HCT116 (cell line): ENCODE data around the gene CABLES1. TPM values are rescaled to one million over a fixed set of nuclear protein-coding genes. Genes with fewer than 3 reads are reported as not detected.

Experiments
- ATAC-seq: fragments of 200-7000 bp; cut with Tn5 transposase; 2 replicates; pipeline ENCODE4 v1.9.1; 2020; ENCODE audit warnings: mild to moderate bottlenecking, moderate library complexity
- BruUV-seq: library from RNA; stranded (reverse); fragments of 400-500 nt; replicated peaks from 2 replicates; lab custom pipeline; 2021; lab: Mats Ljungman, UMichigan
- CTCF ChIA-PET: fragments of 300-600 bp; sonication (Branson Sonifier 250); formaldehyde crosslinking; loops from one replicate; lab custom pipeline; 2021; ENCODE audit warnings: antibody characterized with exemption; lab: Charles Lee
- POLR2A ChIA-PET: fragments of 300-600, 350-600 bp; sonication (Branson Sonifier 250); formaldehyde crosslinking; loops from one replicate; lab custom pipeline; 2021; ENCODE audit warnings: antibody characterized with exemption; lab: Charles Lee
- RAD21 ChIA-PET, 2 experiments: fragments of 300-600 bp; sonication (Branson Sonifier 250); formaldehyde crosslinking; loops; one replicate each; lab custom pipeline; 2023; ENCODE audit warnings: low total read pairs in 2 of 2; ENCODE audit not compliant: uncharacterized antibody in 2 of 2, unreplicated experiment in 2 of 2, low non-redundant PET in 1 of 2; lab: Charles Lee
- DNase-seq: peaks from one replicate; pipeline ENCODE4 v3.0.0-alpha.2; 2010; ENCODE audit warnings: low read depth, low spot score
- H2AFZ ChIP-seq: fragments of 200-600 bp; shearing (Covaris generic), sonication (generic); 2 replicates; pipeline ENCODE4 v1.6.1; 2017; ENCODE audit warnings: low read depth, mixed run types, mixed read lengths, antibody characterized with exemption, low read length; ENCODE audit not compliant: poor library complexity, severe bottlenecking
- H3K27ac ChIP-seq: 2 replicates; pipeline ENCODE4 v1.5.1; 2012; ENCODE audit warnings: low read depth, low read length
- H3K27me3 ChIP-seq: fragments of 200-600 bp; sonication (generic); 2 replicates; pipeline ENCODE4 v1.6.1; 2016; ENCODE audit warnings: mixed run types, low read length, mixed read lengths; ENCODE audit not compliant: insufficient read depth
- H3K36me3 ChIP-seq, 2 experiments: fragments of 200-500 bp in 1 of 2; fragments of 200-600 bp in 1 of 2; sonication (Bioruptor generic) in 1 of 2; sonication (generic) in 1 of 2; 2 replicates each; pipeline versions ENCODE4 v1.5.1 to v1.6.1; 2014 to 2016; ENCODE audit warnings: low read length in 2 of 2, inconsistent platforms in 1 of 2, mixed read lengths in 1 of 2, mixed run types in 1 of 2; ENCODE audit not compliant: insufficient read depth in 2 of 2, control insufficient read depth in 1 of 2
- H3K4me1 ChIP-seq, 2 experiments: fragments of 200-600 bp in 1 of 2; sonication (generic) in 1 of 2; 2 replicates each; pipeline versions ENCODE4 v1.5.1 to v1.6.1; 2012 to 2017; ENCODE audit warnings: low read length in 2 of 2, inconsistent platforms in 1 of 2, mild to moderate bottlenecking in 1 of 2, mixed read lengths in 1 of 2, mixed run types in 1 of 2, moderate library complexity in 1 of 2; ENCODE audit not compliant: insufficient read depth in 2 of 2, control insufficient read depth in 1 of 2
- H3K4me2 ChIP-seq: fragments of 200-600 bp; sonication (generic); 2 replicates; pipeline ENCODE4 v1.6.1; 2017; ENCODE audit warnings: mixed run types, low read length, mixed read lengths
- H3K4me3 ChIP-seq, 2 experiments: fragments of 200-600 bp in 1 of 2; sonication (generic) in 1 of 2; replicated peaks in 1 of 2; 2 replicates each; pipeline ENCODE4 v1.5.1; 2011 to 2016; ENCODE audit warnings: low read length in 2 of 2, control low read depth in 1 of 2, low read depth in 1 of 2, mild to moderate bottlenecking in 1 of 2, mixed read lengths in 1 of 2, mixed run types in 1 of 2
- H3K79me2 ChIP-seq: fragments of 200-600 bp; sonication (generic); 2 replicates; pipeline ENCODE4 v1.6.1; 2017; ENCODE audit warnings: mild to moderate bottlenecking, mixed run types, low read length, moderate library complexity, mixed read lengths; ENCODE audit not compliant: insufficient read depth
- H3K9ac ChIP-seq: fragments of 200-600 bp; sonication (generic); 2 replicates; pipeline ENCODE4 v1.6.1; 2016; ENCODE audit warnings: low read length, mixed read lengths
- H3K9me2 ChIP-seq: fragments of 200-600 bp; sonication (generic), shearing (Covaris generic); 2 replicates; pipeline ENCODE4 v1.6.1; 2017; ENCODE audit warnings: mixed run types, mild to moderate bottlenecking, moderate library complexity; ENCODE audit not compliant: insufficient read depth
- H3K9me3 ChIP-seq, 2 experiments: fragments of 200-500 bp in 1 of 2; fragments of 200-600 bp in 1 of 2; sonication (Bioruptor generic) in 1 of 2; sonication (generic) in 1 of 2; 2 replicates each; pipeline ENCODE4 v1.6.1; 2014 to 2017; ENCODE audit warnings: low read length in 2 of 2, mixed read lengths in 2 of 2, inconsistent platforms in 1 of 2, low read depth in 1 of 2, mild to moderate bottlenecking in 1 of 2, mixed run types in 1 of 2, moderate library complexity in 1 of 2; ENCODE audit not compliant: control insufficient read depth in 1 of 2, insufficient read depth in 1 of 2
- H4K20me1 ChIP-seq: fragments of 200-600 bp; sonication (generic), shearing (Covaris generic); 2 replicates; pipeline ENCODE4 v1.6.1; 2017; ENCODE audit warnings: mixed run types, mild to moderate bottlenecking, moderate library complexity; ENCODE audit not compliant: insufficient read depth
- CEBPB ChIP-seq: IDR thresholded peaks from 2 replicates; pipeline ENCODE4 v1.6.1; 2012; ENCODE audit warnings: low read depth
- ELF1 ChIP-seq: IDR thresholded peaks from 2 replicates; pipeline ENCODE4 v1.6.1; 2012; ENCODE audit warnings: low read depth, borderline replicate concordance
- EZH2 ChIP-seq: fragments of 200-600 bp; sonication (generic); IDR thresholded peaks from 2 replicates; pipeline ENCODE4 v1.6.1; 2017; ENCODE audit warnings: antibody characterized with exemption, mixed run types
- FOSL1 ChIP-seq: IDR thresholded peaks from 2 replicates; pipeline ENCODE4 v1.6.1; 2012; ENCODE audit warnings: low read depth
- JUND ChIP-seq: IDR thresholded peaks from 2 replicates; pipeline ENCODE4 v1.6.1; 2012
- POLR2A ChIP-seq: IDR thresholded peaks from 2 replicates; pipeline ENCODE4 v1.7.0; 2011; ENCODE audit warnings: borderline replicate concordance; ENCODE audit not compliant: insufficient read depth, insufficient read length; ENCODE audit errors: extremely low read depth
- RAD21 ChIP-seq: IDR thresholded peaks from 2 replicates; pipeline ENCODE4 v1.6.1; 2012; ENCODE audit warnings: low read depth, mild to moderate bottlenecking
- SIN3A ChIP-seq: IDR thresholded peaks from 2 replicates; pipeline ENCODE4 v1.6.1; 2012; ENCODE audit warnings: low read depth
- SRF ChIP-seq: IDR thresholded peaks from 2 replicates; pipeline ENCODE4 v1.6.1; 2012; ENCODE audit warnings: low read depth
- TCF7L2 ChIP-seq: IDR thresholded peaks from 2 replicates; pipeline ENCODE4 v1.7.0; 2011; ENCODE audit warnings: borderline replicate concordance, inconsistent platforms; ENCODE audit not compliant: insufficient read depth, insufficient read length; ENCODE audit errors: extremely low read depth
- ZNF274 ChIP-seq: fragments of 200-500 bp; sonication (Bioruptor generic); IDR thresholded peaks from 2 replicates; pipeline ENCODE4 v1.6.1; 2014; ENCODE audit warnings: mild to moderate bottlenecking, low read depth, low read length, inconsistent platforms
- intact Hi-C: fragments of 100-400 bp; cut with micrococcal nuclease; formaldehyde crosslinking; loops from 2 replicates; pipeline ENCODE4 v1.10.0; 2022
- total RNA-seq: library from RNA; stranded (reverse); gene quantifications from one replicate; pipeline ENCODE4 v1.2.1, GENCODE V29; 2021; ENCODE audit not compliant: unreplicated experiment
- TF ChIP-seq, protein P1 (sequence below): IDR thresholded peaks from 2 replicates; pipeline ENCODE4 v1.6.1; 2011; ENCODE audit warnings: mild to moderate bottlenecking, low read length, moderate library complexity; ENCODE audit not compliant: insufficient replicate concordance; ENCODE audit errors: extremely low read depth
- TF ChIP-seq, protein P2 (sequence below): IDR thresholded peaks from 2 replicates; pipeline ENCODE4 v1.6.1; 2012
- TF ChIP-seq, protein P3 (sequence below): IDR thresholded peaks from 2 replicates; pipeline ENCODE4 v1.6.1; 2012; ENCODE audit warnings: low read depth

The CABLES1 gene
- total RNA-seq, 1 experiment from 2014 or later, result 7.7 TPM

DNA sequence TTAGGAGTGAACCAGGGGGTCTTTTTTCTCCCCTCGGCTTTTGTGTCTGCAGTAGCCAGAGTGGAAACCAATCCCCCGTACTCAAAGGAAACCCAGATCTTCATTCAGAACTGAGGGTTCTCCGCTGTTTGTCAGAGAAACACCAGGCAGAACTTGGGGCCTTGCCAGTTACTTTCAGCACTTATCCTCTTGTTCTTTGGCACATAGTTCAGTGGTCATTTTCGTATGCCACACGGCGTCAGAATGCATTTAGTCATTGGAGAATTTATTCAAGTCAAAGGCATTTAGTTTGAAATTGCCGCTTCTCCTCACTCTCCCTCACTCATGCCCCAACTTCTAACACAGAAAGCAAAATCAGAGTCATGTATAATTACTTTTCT is 102.9 kb downstream of the CABLES1 start:
- Histone ChIP-seq H3K27me3 (no peaks in the 10 kb centered on the region), H3K9ac (no peak overlapping the region), H3K4me3 (no peak overlapping the region), H3K9me3 (no peaks in the 10 kb centered on the region), H2AFZ (no peak overlapping the region), H3K36me3 (no peaks in the 10 kb centered on the region), H3K27ac (no peak overlapping the region), H4K20me1 (no peaks in the 10 kb centered on the region), H3K4me2 (no peak overlapping the region), H3K79me2 (no peaks in the 10 kb centered on the region), H3K9me2 (no peaks in the 10 kb centered on the region), H3K4me1 (0 out of 4 replicates have a peak, but pooled peaks cover 0 to 2% of the 10 kb centered on the region in 2 experiments)
- no TSS peak for BruUV-seq
- no peak for ATAC-seq
- CTCF ChIA-PET, result no interaction called here
- POLR2A ChIA-PET, result no interaction called here
- intact Hi-C loops, result no loop called here
- RAD21 ChIA-PET, result no interaction called here
- DNase-seq, result no peak
- TF ChIP-seq POLR2A, result no peak
- no peak for TF ChIP-seq SIN3A
- no peak for TF ChIP-seq RAD21
- TF ChIP-seq, protein P1, sequence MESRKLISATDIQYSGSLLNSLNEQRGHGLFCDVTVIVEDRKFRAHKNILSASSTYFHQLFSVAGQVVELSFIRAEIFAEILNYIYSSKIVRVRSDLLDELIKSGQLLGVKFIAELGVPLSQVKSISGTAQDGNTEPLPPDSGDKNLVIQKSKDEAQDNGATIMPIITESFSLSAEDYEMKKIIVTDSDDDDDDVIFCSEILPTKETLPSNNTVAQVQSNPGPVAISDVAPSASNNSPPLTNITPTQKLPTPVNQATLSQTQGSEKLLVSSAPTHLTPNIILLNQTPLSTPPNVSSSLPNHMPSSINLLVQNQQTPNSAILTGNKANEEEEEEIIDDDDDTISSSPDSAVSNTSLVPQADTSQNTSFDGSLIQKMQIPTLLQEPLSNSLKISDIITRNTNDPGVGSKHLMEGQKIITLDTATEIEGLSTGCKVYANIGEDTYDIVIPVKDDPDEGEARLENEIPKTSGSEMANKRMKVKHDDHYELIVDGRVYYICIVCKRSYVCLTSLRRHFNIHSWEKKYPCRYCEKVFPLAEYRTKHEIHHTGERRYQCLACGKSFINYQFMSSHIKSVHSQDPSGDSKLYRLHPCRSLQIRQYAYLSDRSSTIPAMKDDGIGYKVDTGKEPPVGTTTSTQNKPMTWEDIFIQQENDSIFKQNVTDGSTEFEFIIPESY, result no peak
- TF ChIP-seq, protein P2, sequence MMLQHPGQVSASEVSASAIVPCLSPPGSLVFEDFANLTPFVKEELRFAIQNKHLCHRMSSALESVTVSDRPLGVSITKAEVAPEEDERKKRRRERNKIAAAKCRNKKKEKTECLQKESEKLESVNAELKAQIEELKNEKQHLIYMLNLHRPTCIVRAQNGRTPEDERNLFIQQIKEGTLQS, result no peak
- TF ChIP-seq SRF, result no peak
- TF ChIP-seq TCF7L2, result no peak
- no peak for TF ChIP-seq FOSL1
- no peak for TF ChIP-seq JUND
- TF ChIP-seq, protein P3, sequence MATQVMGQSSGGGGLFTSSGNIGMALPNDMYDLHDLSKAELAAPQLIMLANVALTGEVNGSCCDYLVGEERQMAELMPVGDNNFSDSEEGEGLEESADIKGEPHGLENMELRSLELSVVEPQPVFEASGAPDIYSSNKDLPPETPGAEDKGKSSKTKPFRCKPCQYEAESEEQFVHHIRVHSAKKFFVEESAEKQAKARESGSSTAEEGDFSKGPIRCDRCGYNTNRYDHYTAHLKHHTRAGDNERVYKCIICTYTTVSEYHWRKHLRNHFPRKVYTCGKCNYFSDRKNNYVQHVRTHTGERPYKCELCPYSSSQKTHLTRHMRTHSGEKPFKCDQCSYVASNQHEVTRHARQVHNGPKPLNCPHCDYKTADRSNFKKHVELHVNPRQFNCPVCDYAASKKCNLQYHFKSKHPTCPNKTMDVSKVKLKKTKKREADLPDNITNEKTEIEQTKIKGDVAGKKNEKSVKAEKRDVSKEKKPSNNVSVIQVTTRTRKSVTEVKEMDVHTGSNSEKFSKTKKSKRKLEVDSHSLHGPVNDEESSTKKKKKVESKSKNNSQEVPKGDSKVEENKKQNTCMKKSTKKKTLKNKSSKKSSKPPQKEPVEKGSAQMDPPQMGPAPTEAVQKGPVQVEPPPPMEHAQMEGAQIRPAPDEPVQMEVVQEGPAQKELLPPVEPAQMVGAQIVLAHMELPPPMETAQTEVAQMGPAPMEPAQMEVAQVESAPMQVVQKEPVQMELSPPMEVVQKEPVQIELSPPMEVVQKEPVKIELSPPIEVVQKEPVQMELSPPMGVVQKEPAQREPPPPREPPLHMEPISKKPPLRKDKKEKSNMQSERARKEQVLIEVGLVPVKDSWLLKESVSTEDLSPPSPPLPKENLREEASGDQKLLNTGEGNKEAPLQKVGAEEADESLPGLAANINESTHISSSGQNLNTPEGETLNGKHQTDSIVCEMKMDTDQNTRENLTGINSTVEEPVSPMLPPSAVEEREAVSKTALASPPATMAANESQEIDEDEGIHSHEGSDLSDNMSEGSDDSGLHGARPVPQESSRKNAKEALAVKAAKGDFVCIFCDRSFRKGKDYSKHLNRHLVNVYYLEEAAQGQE, result no peak
- TF ChIP-seq CEBPB, result no peak
- TF ChIP-seq ELF1, result no peak
- TF ChIP-seq EZH2, result no peak
- no peak for TF ChIP-seq ZNF274
